IMR-90 (cell line): ENCODE data around the gene WLS. TPM values are rescaled to one million over a fixed set of nuclear protein-coding genes. Genes with fewer than 3 reads are reported as not detected.

Experiments used
- ATAC-seq: fragments of 200-7000 bp; cut with Tn5 transposase; 2 replicates; pipeline ENCODE4 v1.9.1; 2020; ENCODE audit warnings: low read depth, mild to moderate bottlenecking, moderate library complexity
- BruUV-seq: library from RNA; stranded (reverse); fragments of 400-500 nt; replicated peaks from 2 replicates; lab custom pipeline; 2021; lab: Mats Ljungman, UMichigan
- CTCF ChIA-PET: fragments of 300-600 bp; formaldehyde crosslinking; extraction: SDS; loops from one replicate; lab custom pipeline; 2021; ENCODE audit warnings: antibody characterized with exemption; lab: Yijun Ruan, JAX
- POLR2A ChIA-PET: fragments of 300-600 bp; sonication (Branson Sonifier 250); formaldehyde crosslinking; loops from one replicate; lab custom pipeline; 2022; ENCODE audit warnings: antibody characterized with exemption; ENCODE audit not compliant: unreplicated experiment; lab: Charles Lee
- DNase-seq: peaks from one replicate; pipeline ENCODE4 v3.0.0; 2013
- H2AFZ ChIP-seq: replicated peaks from 2 replicates; pipeline ENCODE3; 2013; ENCODE audit warnings: low read length, mild to moderate bottlenecking; ENCODE audit not compliant: poor library complexity
- H2AK5ac ChIP-seq: 2 replicates; pipeline ENCODE4 v1.6.1; 2013; ENCODE audit warnings: low read depth, low read length, inconsistent platforms
- H2AK9ac ChIP-seq: replicated peaks from 2 replicates; pipeline ENCODE3; 2013; ENCODE audit warnings: mild to moderate bottlenecking, low read depth, low read length, moderate library complexity; ENCODE audit not compliant: poor library complexity
- H2BK120ac ChIP-seq: 2 replicates; pipeline ENCODE4 v1.6.1; 2013; ENCODE audit warnings: low read depth, low read length, inconsistent platforms
- H2BK15ac ChIP-seq: 3 replicates; pipeline ENCODE4 v1.6.1; 2013; ENCODE audit warnings: low read depth, low read length, inconsistent platforms
- H2BK20ac ChIP-seq: 2 replicates; pipeline ENCODE4 v1.6.1; 2013; ENCODE audit warnings: low read depth, mild to moderate bottlenecking, inconsistent platforms, low read length, moderate library complexity
- H2BK5ac ChIP-seq: 2 replicates; pipeline ENCODE4 v1.6.1; 2013; ENCODE audit warnings: mild to moderate bottlenecking, low read depth, low read length, inconsistent platforms; ENCODE audit not compliant: poor library complexity, severe bottlenecking
- H3K14ac ChIP-seq: replicated peaks from 2 replicates; pipeline ENCODE4 v1.6.1; 2013; ENCODE audit warnings: low read depth, low read length, inconsistent platforms
- H3K18ac ChIP-seq: 2 replicates; pipeline ENCODE4 v1.6.1; 2013; ENCODE audit warnings: low read depth, low read length, control low read depth
- H3K23ac ChIP-seq: 2 replicates; pipeline ENCODE4 v1.6.1; 2013; ENCODE audit warnings: low read depth, low read length, inconsistent platforms
- H3K27ac ChIP-seq: 2 replicates; pipeline ENCODE4 v1.5.1; 2013; ENCODE audit warnings: mild to moderate bottlenecking, control low read depth, low read length; ENCODE audit not compliant: insufficient read depth
- H3K27me3 ChIP-seq: 2 replicates; pipeline ENCODE4 v1.6.1; 2013; ENCODE audit warnings: low read length; ENCODE audit not compliant: control insufficient read depth, insufficient read depth
- H3K36me3 ChIP-seq: 2 replicates; pipeline ENCODE4 v1.6.1; 2013; ENCODE audit warnings: low read length, mixed read lengths; ENCODE audit not compliant: control insufficient read depth, insufficient read depth
- H3K4ac ChIP-seq: 2 replicates; pipeline ENCODE4 v1.6.1; 2013; ENCODE audit warnings: low read depth, low read length, inconsistent platforms
- H3K4me1 ChIP-seq: 2 replicates; pipeline ENCODE4 v1.6.1; 2013; ENCODE audit warnings: low read length, mixed read lengths; ENCODE audit not compliant: control insufficient read depth, insufficient read depth
- H3K4me2 ChIP-seq: 2 replicates; pipeline ENCODE4 v1.6.1; 2013; ENCODE audit warnings: low read depth, mild to moderate bottlenecking, control low read depth, low read length, moderate library complexity
- H3K4me3 ChIP-seq: 2 replicates; pipeline ENCODE4 v1.5.1; 2013; ENCODE audit warnings: low read depth, mild to moderate bottlenecking, control low read depth, low read length, moderate library complexity; ENCODE audit not compliant: insufficient read depth
- H3K56ac ChIP-seq: 2 replicates; pipeline ENCODE4 v1.6.1; 2013; ENCODE audit warnings: low read length, inconsistent platforms; ENCODE audit not compliant: insufficient read depth; ENCODE audit errors: extremely low read depth
- H3K79me1 ChIP-seq, 2 experiments: 2 replicates each; pipeline ENCODE4 v1.6.1; 2013; ENCODE audit warnings: low read length in 2 of 2, inconsistent platforms in 1 of 2, low read depth in 1 of 2
- H3K9ac ChIP-seq: 2 replicates; pipeline ENCODE4 v1.6.1; 2013; ENCODE audit warnings: low read depth, low read length, control low read depth
- H3K9me1 ChIP-seq: 2 replicates; pipeline ENCODE4 v1.6.1; 2013; ENCODE audit warnings: low read length, inconsistent platforms; ENCODE audit not compliant: insufficient read depth
- H3K9me3 ChIP-seq: 2 replicates; pipeline ENCODE4 v1.6.1; 2013; ENCODE audit warnings: low read length; ENCODE audit not compliant: control insufficient read depth, insufficient read depth
- H4K20me1 ChIP-seq: 2 replicates; pipeline ENCODE4 v1.6.1; 2013; ENCODE audit warnings: low read length, inconsistent platforms; ENCODE audit not compliant: insufficient read depth
- H4K5ac ChIP-seq: 2 replicates; pipeline ENCODE4 v1.6.1; 2013; ENCODE audit warnings: mild to moderate bottlenecking, low read depth, low read length, control low read depth
- H4K8ac ChIP-seq, 2 experiments: 2 replicates each; pipeline ENCODE4 v1.6.1; 2013; ENCODE audit warnings: low read depth in 2 of 2, low read length in 2 of 2, control low read depth in 1 of 2, inconsistent platforms in 1 of 2
- H4K91ac ChIP-seq: 2 replicates; pipeline ENCODE4 v1.6.1; 2013; ENCODE audit warnings: low read depth, low read length, inconsistent platforms; ENCODE audit not compliant: insufficient read depth
- CEBPB ChIP-seq: IDR thresholded peaks from 2 replicates; pipeline ENCODE4 v1.6.1; 2012; ENCODE audit warnings: low read depth, low read length, improper control_type of control experiment
- CHD1 ChIP-seq: IDR thresholded peaks from 2 replicates; pipeline ENCODE4 v1.6.1; 2012; ENCODE audit warnings: low read depth, low read length, improper control_type of control experiment
- FOS ChIP-seq: fragments of 150-350 bp; IDR thresholded peaks from 2 replicates; pipeline ENCODE4 v1.6.1; 2016; ENCODE audit warnings: low read depth, low read length
- MAFK ChIP-seq: IDR thresholded peaks from 2 replicates; pipeline ENCODE4 v1.6.1; 2012; ENCODE audit warnings: low read depth, low read length, improper control_type of control experiment
- MAZ ChIP-seq: IDR thresholded peaks from 2 replicates; pipeline ENCODE4 v1.6.1; 2012; ENCODE audit warnings: low read depth, mild to moderate bottlenecking, low read length, improper control_type of control experiment, moderate library complexity, borderline replicate concordance
- POLR2A ChIP-seq: IDR thresholded peaks from 2 replicates; pipeline ENCODE4 v1.6.1; 2012; ENCODE audit warnings: mild to moderate bottlenecking, low read depth, low read length
- RCOR1 ChIP-seq: IDR thresholded peaks from 2 replicates; pipeline ENCODE4 v1.6.1; 2012; ENCODE audit warnings: mild to moderate bottlenecking, low read length, improper control_type of control experiment; ENCODE audit not compliant: insufficient replicate concordance
- RFX5 ChIP-seq: IDR thresholded peaks from 2 replicates; pipeline ENCODE4 v1.8.0; 2012; ENCODE audit warnings: low read depth, mild to moderate bottlenecking, low read length, moderate library complexity
- SMC3 ChIP-seq: fragments of 150-350 bp; IDR thresholded peaks from 2 replicates; pipeline ENCODE4 v1.6.1; 2016; ENCODE audit warnings: low read depth, mild to moderate bottlenecking, antibody characterized with exemption, low read length, moderate library complexity
- WGBS, 2 experiments: methylation state at CpG; one replicate each; pipeline versions ENCODE4 v1.1.5 to v1.1.7; 2013; ENCODE audit warnings: missing lambda C conversion rate in 2 of 2; ENCODE audit not compliant: insufficient read length in 1 of 2; ENCODE audit errors: extremely low coverage in 2 of 2; 5-methylcytosine and 5-hydroxymethylcytosine counted together
- dilution Hi-C: fragments of 300-500 bp; cut with HindIII; formaldehyde crosslinking; loops from one replicate; pipeline ENCODE4 v1.14.3; 2018; ENCODE audit warnings: low sequenced_read_pairs; ENCODE audit not compliant: unreplicated experiment
- in situ Hi-C: fragments of 300-500 bp; cut with MboI; formaldehyde crosslinking; loops from 3 replicates; pipeline ENCODE4 v1.14.3; 2019; ENCODE audit warnings: low sequenced_read_pairs, inconsistent platforms, mixed read lengths
- intact Hi-C: fragments of 100-400 bp; cut with micrococcal nuclease; formaldehyde crosslinking; loops from 2 replicates; pipeline ENCODE4 v1.10.0; 2022
- polyA plus RNA-seq, 3 experiments: library from polyadenylated mRNA; depleted of rRNA; stranded (reverse); fragments of >200 nt; gene quantifications; 2 replicates each; pipeline ENCODE4 v1.2.3, GENCODE V29; 2012; ENCODE audit warnings: low replicate concordance in 1 of 3
- total RNA-seq: library from RNA; depleted of rRNA; stranded (reverse); fragments of >200 nt; gene quantifications from 2 replicates; pipeline ENCODE4 v1.2.3, GENCODE V29; 2012

WLS gene
- total and polyA plus RNA-seq, 2 of the 4 experiments (the other 2 are of a cell fraction): 152 to 157 TPM

- H2AK9ac ChIP-seq: no peak overlapping the region
- H2BK20ac ChIP-seq: peak overlapping the region; percentile 43; the same call in 1 of the 2 replicates
- H3K36me3 ChIP-seq: peaks cover 27% of the 10 kb centered on the region
- peak overlapping the region in 1 of 2 experiments; percentile 44; a peak in 2 of 4 replicates for H4K8ac ChIP-seq
- no peak overlapping the region for H3K4me3 ChIP-seq
- ChIA-PET POLR2A (interaction anchor here (0.6 kb wide), 1 partner anchor 298 kb away, joined by 4 read pairs; no protein-coding TSS in a partner anchor), CTCF (interaction anchor here (1.5 to 2.0 kb wide), 2 partner anchors 22 to 202 kb away, joined by 3 to 6 read pairs; no protein-coding TSS in a partner anchor)
- ATAC-seq (peak; percentile 14; the same call in 1 of the 2 replicates), DNase-seq (peak; percentile 38)
- dilution Hi-C loops (no loop called here), intact Hi-C loops (loop anchor here (1.0 kb wide), 2 partner anchors 90 to 201 kb away; no protein-coding TSS in a partner anchor), in situ Hi-C loops (no loop called here)
- peak overlapping the region; percentile 71 for H3K4ac ChIP-seq
- H3K4me2 ChIP-seq: peak overlapping the region; percentile 1; the same call in 1 of the 2 replicates
- H3K4me1 ChIP-seq: peaks cover 19% of the 10 kb centered on the region
- no peak overlapping the region for H3K9ac ChIP-seq
- H4K20me1 ChIP-seq: peaks cover 3% of the 10 kb centered on the region; the same call in 1 of the 2 replicates
- 63% methylated on average over 3 of the region's 15 CpGs; no CpG with 5 or more reads in 1 of the 2 experiments for WGBS, 2 experiments
- peak overlapping the region; percentile 4 for H2AFZ ChIP-seq
- peaks cover 0 to 19% of the 10 kb centered on the region in 2 experiments; a peak in 1 of 4 replicates for H3K79me1 ChIP-seq
- no peaks in the 10 kb centered on the region for H3K27me3 ChIP-seq
- H4K91ac ChIP-seq: peak overlapping the region; percentile 81
- TF ChIP-seq CEBPB (no peak), RCOR1 (no peak), MAZ (no peak), CHD1 (no peak), MAFK (no peak), SMC3 (no peak), RFX5 (no peak), FOS (no peak), POLR2A (no peak)
- peak overlapping the region; percentile 94; the same call in 1 of the 2 replicates for H3K23ac ChIP-seq
- no peak overlapping the region for H2BK15ac ChIP-seq
- H3K27ac ChIP-seq: peak overlapping the region; percentile 88; the same call in 1 of the 2 replicates
- H3K56ac ChIP-seq: peak overlapping the region; percentile 41; the same call in 1 of the 2 replicates
- peak overlapping the region; percentile 37; the same call in 1 of the 2 replicates for H2AK5ac ChIP-seq
- H2BK5ac ChIP-seq: peak overlapping the region; percentile 94
- H3K14ac ChIP-seq: peak overlapping the region; percentile 94
- peak overlapping the region; percentile 54; the same call in 1 of the 2 replicates for H3K18ac ChIP-seq
- no TSS peak for BruUV-seq
- H3K9me3 ChIP-seq: no peaks in the 10 kb centered on the region
- peaks cover 22% of the 10 kb centered on the region for H3K9me1 ChIP-seq
- H2BK120ac ChIP-seq: peak overlapping the region; percentile 63
- peak overlapping the region; percentile 6; the same call in 1 of the 2 replicates for H4K5ac ChIP-seq
Observed at GRCh38 chr1:68141071-68142021, 91.0 kb downstream of the WLS start.
